DND-41 (cell line): Measurements from ENCODE around the gene TCF12.

Experiments used
- ATAC-seq: fragments of 200-7000 bp; cut with Tn5 transposase; 3 replicates; pipeline ENCODE4 v1.9.1; 2021; ENCODE audit warnings: low read depth; ENCODE audit not compliant: insufficient read depth
- DNase-seq: peaks from one replicate; pipeline ENCODE4 v3.0.0-alpha.2; 2020
- H2AFZ ChIP-seq: 2 replicates; pipeline ENCODE4 v1.6.0; 2012; ENCODE audit warnings: low read depth, low read length
- H3K27ac ChIP-seq: 2 replicates; pipeline ENCODE4 v1.5.1; 2012; ENCODE audit warnings: low read length, inconsistent platforms
- H3K27me3 ChIP-seq: fragments of 200-600 bp; sonication (generic); 2 replicates; pipeline ENCODE4 v1.6.0; 2012; ENCODE audit warnings: low read length, mild to moderate bottlenecking, inconsistent platforms; ENCODE audit not compliant: insufficient read depth, poor library complexity
- H3K36me3 ChIP-seq: 2 replicates; pipeline ENCODE4 v1.5.1; 2012; ENCODE audit warnings: low read length, inconsistent platforms; ENCODE audit not compliant: insufficient read depth
- H3K4me1 ChIP-seq: 2 replicates; pipeline ENCODE4 v1.5.1; 2012; ENCODE audit warnings: mild to moderate bottlenecking, low read length; ENCODE audit not compliant: insufficient read depth
- H3K4me2 ChIP-seq: 2 replicates; pipeline ENCODE4 v1.6.0; 2012; ENCODE audit warnings: mild to moderate bottlenecking, moderate library complexity, low read length, inconsistent platforms; ENCODE audit not compliant: insufficient read depth
- H3K4me3 ChIP-seq, 2 experiments: fragments of 200-600 bp in 1 of 2; shearing (Covaris generic) in 1 of 2; 2 replicates each; pipeline ENCODE4 v1.5.1; 2012 to 2016; ENCODE audit warnings: inconsistent platforms in 2 of 2, low read length in 2 of 2, mild to moderate bottlenecking in 2 of 2, low read depth in 1 of 2, moderate library complexity in 1 of 2
- H3K79me2 ChIP-seq: 2 replicates; pipeline ENCODE4 v1.6.0; 2012; ENCODE audit warnings: low read length, inconsistent platforms; ENCODE audit not compliant: insufficient read depth
- H3K9ac ChIP-seq: 2 replicates; pipeline ENCODE4 v1.6.0; 2012; ENCODE audit warnings: low read depth, mild to moderate bottlenecking, inconsistent platforms, low read length, moderate library complexity
- H3K9me3 ChIP-seq: 2 replicates; pipeline ENCODE4 v1.5.1; 2012; ENCODE audit warnings: low read length, moderate library complexity, mild to moderate bottlenecking, inconsistent platforms; ENCODE audit not compliant: insufficient read depth, severe bottlenecking
- H4K20me1 ChIP-seq: 2 replicates; pipeline ENCODE4 v1.6.0; 2012; ENCODE audit warnings: low read length; ENCODE audit not compliant: insufficient read depth
- EZH2 ChIP-seq: IDR thresholded peaks from 3 replicates; pipeline ENCODE4 v1.6.1; 2012; ENCODE audit warnings: borderline replicate concordance, low read depth, mild to moderate bottlenecking, moderate library complexity, low read length, inconsistent platforms; ENCODE audit not compliant: severe bottlenecking
- TF ChIP-seq, protein P1 (sequence below): IDR thresholded peaks from 2 replicates; pipeline ENCODE4 v1.5.1; 2012; ENCODE audit warnings: borderline replicate concordance, low read length, moderate library complexity, mild to moderate bottlenecking; ENCODE audit not compliant: poor library complexity, severe bottlenecking; ENCODE audit errors: extremely low read depth

The TCF12 gene

GRCh38 chr15:57201578-57201977 is 283.1 kb downstream of the TCF12 start:
- no peak overlapping the region for H3K4me3 ChIP-seq

DNA sequence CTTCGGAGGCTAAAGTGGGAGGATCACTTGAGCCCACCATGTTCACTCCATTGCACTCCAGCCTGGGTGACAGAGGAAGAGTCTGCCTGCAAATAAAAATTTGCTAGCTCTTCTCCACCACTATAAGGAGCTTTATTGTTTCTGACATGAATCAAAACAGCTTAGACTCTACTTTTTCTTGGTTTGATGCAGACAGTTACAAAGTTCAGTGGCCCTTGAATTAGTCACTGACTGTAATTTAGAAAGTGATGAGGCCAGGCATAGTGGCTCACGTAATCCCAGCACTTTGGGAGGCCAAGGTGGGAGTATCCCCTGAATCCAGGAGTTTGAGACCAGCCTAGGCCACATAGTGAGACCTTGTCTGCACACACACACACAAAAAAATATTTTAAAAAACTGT is 285.5 kb downstream of the TCF12 start:
- Histone ChIP-seq H3K27me3 (no peaks in the 10 kb centered on the region), H3K36me3 (peaks cover 16% of the 10 kb centered on the region; the same call in 1 of the 2 replicates), H3K9ac (no peak overlapping the region), H3K4me3 (no peak overlapping the region), H3K27ac (no peak overlapping the region), H3K4me1 (no peaks in the 10 kb centered on the region), H3K9me3 (no peaks in the 10 kb centered on the region), H3K4me2 (no peak overlapping the region), H3K79me2 (peaks cover 4% of the 10 kb centered on the region; the same call in 1 of the 2 replicates), H2AFZ (no peak overlapping the region), H4K20me1 (no peaks in the 10 kb centered on the region)
- DNase-seq (no peak), ATAC-seq (no peak)
- TF ChIP-seq, protein P1, sequence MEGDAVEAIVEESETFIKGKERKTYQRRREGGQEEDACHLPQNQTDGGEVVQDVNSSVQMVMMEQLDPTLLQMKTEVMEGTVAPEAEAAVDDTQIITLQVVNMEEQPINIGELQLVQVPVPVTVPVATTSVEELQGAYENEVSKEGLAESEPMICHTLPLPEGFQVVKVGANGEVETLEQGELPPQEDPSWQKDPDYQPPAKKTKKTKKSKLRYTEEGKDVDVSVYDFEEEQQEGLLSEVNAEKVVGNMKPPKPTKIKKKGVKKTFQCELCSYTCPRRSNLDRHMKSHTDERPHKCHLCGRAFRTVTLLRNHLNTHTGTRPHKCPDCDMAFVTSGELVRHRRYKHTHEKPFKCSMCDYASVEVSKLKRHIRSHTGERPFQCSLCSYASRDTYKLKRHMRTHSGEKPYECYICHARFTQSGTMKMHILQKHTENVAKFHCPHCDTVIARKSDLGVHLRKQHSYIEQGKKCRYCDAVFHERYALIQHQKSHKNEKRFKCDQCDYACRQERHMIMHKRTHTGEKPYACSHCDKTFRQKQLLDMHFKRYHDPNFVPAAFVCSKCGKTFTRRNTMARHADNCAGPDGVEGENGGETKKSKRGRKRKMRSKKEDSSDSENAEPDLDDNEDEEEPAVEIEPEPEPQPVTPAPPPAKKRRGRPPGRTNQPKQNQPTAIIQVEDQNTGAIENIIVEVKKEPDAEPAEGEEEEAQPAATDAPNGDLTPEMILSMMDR: no peak
- no peak for TF ChIP-seq EZH2

More at GRCh38 chr15:57201578-57201977, 283.1 kb downstream of the TCF12 start:
- Histone ChIP-seq H2AFZ (no peak overlapping the region), H3K36me3 (peaks cover 35% of the 10 kb centered on the region; the same call in 1 of the 2 replicates), H3K9me3 (no peaks in the 10 kb centered on the region), H3K27me3 (no peaks in the 10 kb centered on the region), H3K79me2 (peaks cover 4% of the 10 kb centered on the region; the same call in 1 of the 2 replicates), H3K4me2 (no peak overlapping the region), H3K4me1 (no peaks in the 10 kb centered on the region), H3K9ac (no peak overlapping the region), H3K27ac (no peak overlapping the region), H4K20me1 (0 out of 2 replicates have a peak, but pooled peaks cover 3% of the 10 kb centered on the region)
- no peak for ATAC-seq
- TF ChIP-seq, protein P1: no peak
- TF ChIP-seq EZH2: no peak
- no peak for DNase-seq

DNA sequence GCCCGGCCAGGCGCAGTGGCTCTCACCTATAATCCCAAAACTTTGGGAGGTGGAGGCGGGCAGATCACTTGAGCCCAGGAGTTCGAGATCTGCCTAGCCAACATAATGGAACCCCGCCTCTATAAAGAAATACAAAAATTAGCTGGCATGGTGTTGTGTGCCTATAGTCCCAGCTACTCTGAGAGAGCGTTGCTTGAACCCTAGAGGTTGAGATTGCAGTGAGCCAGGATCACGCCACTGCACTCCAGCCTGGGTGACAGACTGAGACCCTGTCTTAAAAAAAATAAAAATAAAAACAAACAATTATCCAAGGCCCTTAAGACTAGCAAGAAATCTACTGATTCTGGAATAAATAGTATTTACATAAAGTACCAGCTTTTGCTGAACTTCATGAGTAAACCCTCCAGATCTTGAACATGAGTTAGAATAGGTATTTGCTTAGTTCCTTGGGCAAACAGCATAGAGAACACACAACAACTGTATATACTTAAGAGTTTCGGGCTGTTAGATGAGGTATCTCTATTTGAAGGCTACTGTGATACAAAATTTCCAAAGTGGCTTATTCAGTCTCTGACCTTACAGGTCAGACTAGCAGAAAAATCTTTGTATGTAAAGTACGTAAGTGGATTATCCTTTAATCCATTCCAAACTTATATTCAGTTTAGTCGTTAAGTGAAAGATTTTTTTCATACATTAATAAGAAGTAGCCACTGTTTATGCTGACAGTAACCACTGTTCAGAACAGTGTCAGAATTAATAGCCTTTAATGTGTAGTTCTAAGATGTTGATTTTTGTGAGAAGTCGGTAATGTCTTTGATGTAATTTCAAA is 286.8 kb downstream of the TCF12 start:
- no peak overlapping the region for H3K4me3 ChIP-seq
- TF ChIP-seq, protein P1: no peak
- no peak for TF ChIP-seq EZH2
- H3K9ac ChIP-seq: no peak overlapping the region
- peaks cover 4% of the 10 kb centered on the region; the same call in 1 of the 2 replicates for H3K79me2 ChIP-seq
- H2AFZ ChIP-seq: no peak overlapping the region
- no peaks in the 10 kb centered on the region for H4K20me1 ChIP-seq
- no peaks in the 10 kb centered on the region for H3K4me1 ChIP-seq
- DNase-seq (no peak), ATAC-seq (no peak)
- H3K27me3 ChIP-seq: no peaks in the 10 kb centered on the region
- H3K4me2 ChIP-seq: no peak overlapping the region
- no peak overlapping the region for H3K27ac ChIP-seq
- H3K9me3 ChIP-seq: no peaks in the 10 kb centered on the region
- peaks cover 14% of the 10 kb centered on the region; the same call in 1 of the 2 replicates for H3K36me3 ChIP-seq
